SKM-1 treated with dmso at 0.1 percent for 144 hours (cell line): ENCODE data around the gene ITGB5.
A peak's percentile ranks its signal among the peaks of the same experiment; 100 is the strongest.
"Not testable (repeated sequence)": the region's sequence is repeated elsewhere in the genome, so short reads cannot be mapped to it uniquely, and the experiment has no call there.

Experiments used
- DNase-seq: peaks from one replicate; lab custom pipeline; 2025; ENCODE audit not compliant: unreplicated experiment; lab: John Stamatoyannopoulos, UW

The ITGB5 gene

DNA sequence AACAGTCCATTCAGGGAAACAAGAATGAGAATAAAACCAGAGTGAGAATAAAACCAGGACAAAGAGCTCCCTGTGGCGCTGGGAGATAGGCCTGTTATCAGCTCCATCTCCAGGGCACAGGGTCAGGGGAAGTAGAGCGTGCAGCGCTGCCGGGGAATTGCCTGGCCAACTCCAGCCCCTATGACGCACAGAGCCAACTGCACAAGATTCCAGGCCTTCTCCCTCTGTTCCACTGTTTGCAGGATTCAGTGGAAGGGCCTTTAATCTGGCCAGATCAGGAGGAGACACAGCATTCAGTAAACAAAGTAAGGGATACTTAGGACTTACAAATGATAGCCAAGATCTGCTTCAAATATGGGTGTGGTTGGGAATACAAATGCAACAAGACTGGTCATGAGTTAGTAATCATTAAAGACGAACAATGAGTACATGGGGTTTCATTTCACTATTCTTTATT is 49.4 kb downstream of the ITGB5 start:
- DNase-seq = no peak

DNA sequence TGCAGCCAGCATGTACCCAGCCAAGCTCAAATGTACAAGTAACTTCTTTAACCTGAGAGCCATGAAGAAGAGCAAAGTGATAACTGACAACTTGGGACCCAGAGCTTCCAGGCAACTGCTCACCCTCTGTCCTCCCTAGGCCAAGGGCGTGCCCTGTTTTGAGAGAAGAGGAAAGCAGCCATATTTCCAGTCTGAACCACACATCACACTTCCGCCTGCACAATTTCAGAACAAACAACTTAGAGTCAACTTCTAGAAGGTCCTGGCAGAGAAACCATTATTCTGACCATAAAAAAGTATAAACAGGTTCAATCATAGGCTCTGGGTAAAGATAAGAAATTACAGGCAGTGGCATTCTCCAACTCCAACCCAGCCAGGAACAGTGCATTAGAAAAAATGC is 50.1 kb downstream of the ITGB5 start:
- no peak for DNase-seq

DNA sequence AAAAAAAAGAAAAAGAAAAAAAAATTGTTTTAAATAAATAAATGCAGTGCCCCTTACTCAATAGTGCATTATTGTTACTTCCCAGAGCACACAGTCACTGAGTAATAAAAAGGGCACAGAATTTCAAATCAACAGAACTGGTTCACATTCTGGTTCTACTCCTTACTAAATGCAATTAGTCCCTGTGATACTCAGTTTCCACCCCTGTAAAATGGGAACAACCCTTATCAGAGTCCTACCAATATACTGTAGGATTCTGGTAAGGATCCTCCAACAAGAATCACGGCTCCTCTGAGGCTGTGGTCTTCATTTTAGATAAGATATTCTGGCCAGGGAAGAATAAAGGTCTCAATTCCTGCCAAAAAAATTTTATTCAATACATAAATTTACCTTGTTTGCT is 50.7 kb downstream of the ITGB5 start:
- no peak for DNase-seq

DNA sequence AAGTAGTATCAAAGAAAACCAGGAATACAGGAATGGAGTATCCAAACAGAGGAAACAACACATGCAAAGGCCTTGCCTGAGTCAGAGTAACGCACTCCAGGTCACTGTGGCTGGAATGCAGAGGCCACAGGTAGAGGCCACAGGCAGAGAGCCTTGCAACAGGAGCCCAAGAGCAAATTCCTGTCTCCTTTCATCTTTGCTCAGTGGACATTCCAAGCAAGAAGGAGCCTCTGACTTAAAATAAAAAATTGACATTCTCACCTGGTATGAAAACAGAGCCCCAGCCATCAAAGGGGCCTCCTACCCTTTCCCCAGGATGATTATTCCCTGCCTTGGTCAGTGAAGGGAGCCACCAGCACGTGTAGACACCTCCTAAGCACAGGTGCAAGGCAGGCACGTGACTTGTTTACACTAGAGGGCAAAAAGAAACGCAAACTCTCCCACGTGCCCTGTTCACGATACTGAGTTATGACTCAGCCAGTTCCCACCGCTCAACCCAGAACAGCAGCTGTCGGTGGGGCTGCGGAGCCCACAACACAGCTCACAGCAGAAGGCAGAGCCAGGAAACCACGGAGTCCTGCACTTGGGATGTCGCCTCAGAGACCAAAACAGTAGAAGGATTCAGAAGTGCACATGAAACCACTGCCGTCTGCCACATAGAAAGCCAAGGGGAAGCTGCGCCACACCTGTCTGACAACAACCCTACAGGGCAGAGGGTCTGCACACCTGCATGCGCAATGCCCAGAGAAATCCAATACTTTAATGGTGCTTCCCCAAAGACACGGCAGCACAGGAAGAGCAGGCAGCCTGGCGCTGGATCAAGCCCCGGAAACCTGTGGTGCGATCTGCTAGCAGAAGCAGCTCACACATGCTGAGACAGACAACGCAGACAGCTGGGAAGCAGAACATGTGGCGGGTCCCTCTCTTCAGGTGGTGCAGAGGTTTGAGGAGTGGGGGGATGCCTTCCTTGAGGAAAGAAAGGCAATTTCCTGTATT is 52.1 kb downstream of the ITGB5 start:
- no peak for DNase-seq

DNA sequence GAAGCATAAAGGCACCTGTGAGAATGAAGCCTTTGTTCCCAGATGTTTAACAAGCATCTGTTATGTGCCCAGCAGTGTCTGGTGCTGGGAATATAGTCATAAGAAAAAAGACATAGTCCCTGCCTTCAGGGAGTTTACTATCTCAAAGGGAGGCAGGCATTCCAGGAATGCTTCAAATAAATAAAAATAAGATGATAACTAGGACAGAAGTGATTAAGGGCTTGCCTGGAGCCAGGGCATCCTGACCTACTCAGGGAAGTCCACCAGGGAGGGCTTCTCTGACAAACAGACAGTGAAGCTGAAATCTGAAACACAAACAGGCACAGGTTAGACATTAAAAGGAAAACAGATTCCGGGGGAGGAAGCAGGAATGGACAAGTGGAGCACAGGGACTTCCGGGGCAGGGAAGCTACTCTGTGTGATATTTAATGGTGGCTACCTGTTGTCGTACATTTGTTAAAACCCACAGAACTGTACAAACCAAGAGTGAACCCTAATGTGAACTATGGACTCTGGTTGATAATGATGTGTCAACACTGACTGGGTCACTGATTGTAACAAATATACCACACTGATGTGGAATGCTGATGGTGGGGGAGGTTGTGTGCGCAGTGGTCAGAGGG is 53.3 kb downstream of the ITGB5 start:
- DNase-seq = no peak

DNA sequence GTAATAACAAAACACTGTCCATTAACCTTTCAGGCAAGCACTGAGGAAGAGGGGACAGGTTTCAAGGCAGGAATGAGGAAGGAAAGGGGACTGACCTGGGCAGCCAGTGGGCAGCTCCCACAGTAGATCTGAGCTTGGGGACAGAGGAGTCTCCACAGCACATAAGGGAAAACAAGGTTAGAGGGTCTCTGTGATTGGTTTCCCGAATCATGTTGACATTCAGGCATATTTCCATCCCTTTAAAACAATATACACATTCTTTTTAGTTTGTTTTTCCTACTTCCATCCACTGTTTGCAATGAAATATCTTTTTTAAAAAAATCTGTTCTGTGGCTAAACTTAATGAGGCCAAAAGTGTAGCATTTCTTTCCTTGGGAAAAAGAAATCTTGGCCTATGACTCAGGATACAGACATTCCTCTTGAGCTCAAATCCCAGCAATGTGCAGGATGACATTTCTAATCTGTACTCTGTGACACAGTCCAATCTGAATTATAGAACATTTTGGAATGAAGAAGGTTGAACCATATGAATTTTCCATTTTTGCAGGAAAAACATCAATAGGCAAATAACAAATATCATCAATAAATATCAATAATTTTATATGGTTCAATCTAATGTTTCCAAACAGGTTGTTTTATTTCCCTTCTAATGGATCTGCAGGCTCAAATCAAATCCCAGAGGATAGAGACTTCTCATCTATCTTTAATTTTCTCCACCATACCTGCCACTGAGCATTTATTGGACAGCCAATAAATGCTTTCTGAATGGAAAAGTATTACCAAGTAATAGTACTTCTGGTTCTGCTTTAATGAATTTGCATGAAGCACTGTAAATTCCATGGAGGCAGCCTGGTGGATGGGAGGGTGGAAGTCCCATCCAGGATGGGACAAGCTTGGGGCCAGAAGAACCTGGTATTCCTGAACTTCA is 54.1 kb downstream of the ITGB5 start:
- no peak for DNase-seq

DNA sequence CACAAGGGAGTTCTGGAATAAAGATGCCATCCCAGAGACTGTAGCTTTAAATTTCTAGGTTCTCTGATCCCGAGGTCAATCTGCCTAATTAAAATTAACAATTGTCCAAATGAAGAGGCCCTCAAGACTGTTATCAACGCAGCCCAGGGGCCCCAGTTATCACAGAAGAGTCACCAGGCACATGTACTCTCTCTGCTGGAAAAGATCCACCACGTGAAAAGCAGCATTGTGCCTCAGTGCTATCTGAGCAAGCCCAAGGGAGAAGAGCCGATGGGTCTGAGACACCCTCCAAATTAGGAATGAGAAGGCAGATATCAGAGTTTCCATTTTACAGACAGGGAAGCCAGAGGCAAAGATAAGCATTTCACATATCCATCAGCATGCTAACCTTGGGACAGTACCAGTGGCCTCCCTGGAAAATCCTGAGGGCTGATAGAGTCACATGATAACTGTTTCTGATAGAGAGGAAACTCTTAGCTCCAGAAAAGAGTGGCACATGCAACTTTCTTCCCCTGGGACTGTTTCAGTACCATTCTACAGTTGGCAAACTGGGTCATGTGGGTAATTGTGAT is 55.5 kb downstream of the ITGB5 start:
- DNase-seq = no peak

GRCh38 chr3:124829819-124830554 is 57.2 kb downstream of the ITGB5 start:
- peak; percentile 75 for DNase-seq

DNA sequence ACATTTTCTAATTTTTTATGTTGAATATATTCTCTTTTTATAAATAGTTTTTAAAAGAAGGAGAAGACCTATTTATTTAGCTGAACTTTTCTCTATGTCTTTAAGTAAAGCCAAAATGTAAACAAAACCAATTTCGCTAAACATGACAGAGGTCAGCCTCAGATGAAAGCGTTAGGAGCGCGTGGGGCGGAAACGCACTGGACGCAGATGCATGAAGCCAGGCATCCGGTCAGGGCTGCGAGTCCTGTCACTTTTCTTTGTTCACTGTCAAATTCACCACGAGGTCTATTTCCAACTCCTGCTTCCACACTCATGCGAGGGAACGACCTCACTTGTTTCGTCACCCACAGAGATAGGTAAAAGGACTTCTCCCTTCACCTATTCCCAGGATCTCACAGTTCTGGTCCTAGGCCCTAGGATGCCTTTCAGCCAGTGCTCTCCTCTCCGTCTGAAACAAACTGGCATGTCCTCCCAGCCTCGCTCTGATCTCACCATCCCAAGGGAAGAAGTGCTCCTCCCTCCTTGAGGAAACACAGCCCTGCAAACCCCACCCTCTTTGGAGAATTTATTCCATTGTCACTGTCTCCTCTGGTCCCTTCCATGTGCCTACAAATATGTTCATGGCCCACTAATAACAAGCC is 57.9 kb downstream of the ITGB5 start:
- no peak for DNase-seq

DNA sequence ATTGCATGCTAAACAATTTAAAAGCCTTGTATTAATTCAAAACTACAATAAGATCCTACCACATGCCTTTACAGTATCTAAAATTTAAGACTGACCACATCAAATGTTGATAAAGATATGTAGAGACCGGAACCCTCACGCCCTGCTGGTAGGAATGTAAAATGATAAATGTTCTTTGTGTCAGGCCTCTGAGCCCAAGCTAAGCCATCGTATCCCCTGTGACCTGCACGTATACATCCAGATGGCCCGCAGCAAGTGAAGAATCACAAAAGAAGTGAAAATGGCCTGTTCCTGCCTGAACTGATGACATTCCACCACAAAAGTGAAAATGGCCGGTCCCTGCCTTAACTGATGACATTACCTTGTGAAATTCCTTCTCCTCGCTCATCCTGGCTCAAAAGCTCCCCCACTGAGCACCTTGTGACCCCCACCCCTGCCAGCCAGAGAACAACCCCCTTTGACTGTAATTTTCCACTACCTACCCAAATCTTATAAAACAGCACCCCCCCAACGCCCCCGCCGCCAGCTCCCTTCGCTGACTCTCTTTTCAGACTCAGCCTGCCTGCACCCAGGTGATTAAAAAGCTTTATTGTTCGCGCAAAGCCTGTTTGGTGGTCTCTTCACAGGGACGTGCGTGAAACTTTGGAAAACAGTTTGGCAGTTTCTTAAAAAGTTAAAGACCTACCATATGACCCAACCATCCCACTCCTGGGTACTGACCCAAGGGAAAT is 59.5 kb downstream of the ITGB5 start:
- not testable (repeated sequence) for DNase-seq

DNA sequence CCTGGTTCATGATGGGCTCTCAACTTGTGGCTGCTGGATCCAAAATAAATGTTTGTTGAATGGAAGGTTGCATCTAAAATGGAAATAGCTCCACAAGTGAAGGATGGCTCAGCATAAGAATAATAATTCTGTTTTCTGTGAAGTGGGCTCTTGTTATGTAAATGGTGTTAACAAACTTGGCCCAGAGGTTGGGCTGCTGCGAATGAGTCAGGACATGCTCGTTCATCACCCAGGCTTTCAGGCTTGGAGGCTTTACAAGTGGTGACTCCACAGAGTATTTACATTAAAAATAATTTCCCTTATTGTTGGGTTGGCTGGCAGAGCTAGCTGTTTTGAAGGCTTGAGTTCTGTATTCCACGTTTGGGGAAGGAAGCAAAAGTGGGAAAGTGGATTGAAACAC is 60.5 kb downstream of the ITGB5 start:
- no peak for DNase-seq

DNA sequence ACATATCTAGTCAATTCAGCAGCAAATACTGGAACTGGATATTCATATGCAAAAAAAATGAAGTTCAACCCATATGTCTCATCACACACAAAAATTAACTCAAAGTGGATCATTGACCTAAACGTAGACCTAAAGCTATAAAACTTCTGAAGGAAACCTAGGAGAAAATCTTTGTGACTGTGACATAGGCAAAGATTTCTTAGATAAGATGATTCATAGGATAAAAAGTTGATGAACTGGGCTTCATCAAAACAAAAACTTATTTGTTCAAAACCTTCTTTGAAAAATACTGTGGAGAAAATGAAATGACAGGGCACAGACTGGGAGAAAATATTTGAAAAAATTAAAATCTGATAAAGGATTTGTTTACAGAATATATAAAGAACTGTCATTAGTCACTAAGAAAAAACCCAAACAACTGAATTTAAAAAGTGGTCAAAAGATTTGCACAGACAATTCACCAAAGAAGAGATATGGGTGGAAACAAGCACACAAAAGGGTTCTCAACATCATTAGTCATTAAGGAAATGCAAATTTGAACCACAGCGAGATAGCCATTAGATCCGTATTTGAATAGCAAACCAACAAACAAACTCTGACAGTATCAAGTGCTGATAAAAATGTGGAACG is 62.8 kb downstream of the ITGB5 start:
- DNase-seq = no peak

- DNase-seq = no peak
Measured at GRCh38 chr3:124823648-124824047, 63.5 kb downstream of the ITGB5 start.

DNA sequence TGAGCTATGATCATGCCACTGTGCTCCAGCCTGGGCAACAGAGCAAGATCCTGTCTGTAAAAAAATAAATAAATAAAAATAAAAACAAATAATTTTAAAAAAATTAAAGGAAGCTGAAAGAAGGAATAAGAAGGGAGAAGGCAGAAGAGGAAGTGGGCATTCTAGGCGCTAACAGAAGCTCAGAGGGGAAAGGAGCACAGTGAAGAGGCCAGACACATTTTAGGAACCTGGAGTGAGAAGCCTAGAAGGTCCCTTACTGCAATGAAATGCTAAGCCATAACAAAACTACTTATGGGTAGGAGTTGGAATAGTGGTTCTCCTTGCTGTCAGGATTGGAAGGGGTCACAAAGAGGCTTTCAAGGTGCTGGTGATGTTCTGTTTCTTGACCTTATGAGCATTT is 64.0 kb downstream of the ITGB5 start:
- peak; percentile 7 for DNase-seq

- no peak for DNase-seq
Measured at GRCh38 chr3:124821356-124821755, 65.8 kb downstream of the ITGB5 start.

GRCh38 chr3:124818398-124819091 is 68.6 kb downstream of the ITGB5 start:
- no peak for DNase-seq

- DNase-seq = no peak
Measured at GRCh38 chr3:124817079-124817478, 70.1 kb downstream of the ITGB5 start.

DNA sequence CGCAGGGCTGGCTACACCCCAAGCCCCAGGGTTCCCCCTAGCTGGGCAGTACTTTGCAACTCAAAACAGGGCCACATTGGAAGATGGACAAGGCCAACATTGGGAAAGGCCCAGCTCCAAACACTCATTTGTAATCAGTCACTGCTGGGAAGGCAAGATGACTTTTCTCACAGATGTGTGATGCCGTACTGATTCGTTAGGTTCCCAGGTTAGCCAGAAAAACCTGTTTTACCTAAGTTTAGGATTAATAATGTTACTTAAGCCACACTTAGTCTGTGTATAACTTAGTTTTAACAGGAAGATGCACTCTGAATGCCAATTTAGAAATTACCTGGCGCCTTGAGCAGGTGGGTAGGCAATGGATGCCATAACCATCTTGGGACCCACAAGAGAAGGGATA is 71.0 kb downstream of the ITGB5 start:
- no peak for DNase-seq
